Fibroblast of lung (primary cell): Measurements from ENCODE around the gene S100A3.

Experiments
- CTCF ChIP-seq, 2 donors: IDR thresholded peaks in 1 of 2; conservative IDR thresholded peaks in 1 of 2; 1 replicate in 1 of 2; 2 replicates in 1 of 2; pipeline ENCODE4 v1.5.1; 2011 to 2012; ENCODE audit warnings: low read length in 2 of 2, control low read depth in 1 of 2, inconsistent platforms in 1 of 2, low read depth in 1 of 2, mild to moderate bottlenecking in 1 of 2
- EZH2 ChIP-seq: IDR thresholded peaks from 2 replicates; pipeline ENCODE4 v1.5.1; 2012; ENCODE audit warnings: low read length, control low read depth, mild to moderate bottlenecking; ENCODE audit errors: missing control alignments

GRCh38 chr1:153573351-153573750 lies 24.3 kb upstream of the S100A3 start:
- TF ChIP-seq CTCF (conservative IDR thresholded peaks at IDR 0.05 in 1 of 2, IDR thresholded peaks at IDR 0.05 in 1 of 2; ENCODE audit: low read depth in 1 of 2, low read length in 2 of 2) (no peak), EZH2 (no peak)
